Transverse colon (tissue), 4 donors: ENCODE results near the gene BMP6. TPM values are rescaled to one million over a fixed set of nuclear protein-coding genes. Genes with fewer than 3 reads are reported as not detected.
A peak's percentile ranks its signal among the peaks of the same experiment; 100 is the strongest.

Experiments
- DNase-seq: peaks from one replicate; pipeline ENCODE4 v3.0.0-alpha.2; 2019
- H3K27ac ChIP-seq, 4 donors: fragments of 200-600 bp; sonication (generic); 2 replicates each; pipeline ENCODE4 v1.5.1; 2016 to 2018; ENCODE audit warnings: inconsistent platforms in 4 of 4
- H3K27me3 ChIP-seq: fragments of 200-600 bp; sonication (generic); 2 replicates; pipeline ENCODE4 v1.5.1; 2017; ENCODE audit warnings: inconsistent platforms
- H3K36me3 ChIP-seq, 4 donors: fragments of 200-600 bp; sonication (generic); 2 replicates each; pipeline ENCODE4 v1.5.1; 2017 to 2019; ENCODE audit warnings: inconsistent platforms in 4 of 4
- H3K4me1 ChIP-seq, 4 donors: fragments of 200-600 bp; sonication (generic); 2 replicates each; pipeline ENCODE4 v1.5.1; 2017 to 2020; ENCODE audit warnings: inconsistent platforms in 4 of 4
- H3K4me3 ChIP-seq, 4 donors: fragments of 200-600 bp; sonication (generic); 1 replicate in 1 of 4; 2 replicates in 3 of 4; pipeline versions ENCODE4 v1.5.1 to v1.6.1; 2017 to 2019; ENCODE audit warnings: inconsistent platforms in 4 of 4
- H3K9me3 ChIP-seq, 2 donors: fragments of 200-600 bp; sonication (generic); 2 replicates each; pipeline ENCODE4 v1.5.1; 2017 to 2019; ENCODE audit warnings: inconsistent platforms in 2 of 2
- EP300 ChIP-seq: sonication (generic); formaldehyde crosslinking; IDR thresholded peaks from one replicate; pipeline ENCODE4 v1.6.1; 2017; ENCODE audit warnings: antibody characterized with exemption, low read depth
- POLR2A ChIP-seq: fragments of 450-650 bp; IDR thresholded peaks from one replicate; pipeline ENCODE4 v1.6.1; 2016; ENCODE audit warnings: antibody characterized with exemption, mild to moderate bottlenecking, moderate library complexity
- POLR2AphosphoS5 ChIP-seq, 3 donors: sonication (generic); formaldehyde crosslinking; IDR thresholded peaks; one replicate each; pipeline ENCODE4 v1.6.1; 2016; ENCODE audit warnings: antibody characterized with exemption in 3 of 3
- WGBS, 2 donors: methylation state at CpG; one replicate each; pipeline ENCODE4 v1.1.5; 2018; ENCODE audit warnings: low coverage in 1 of 2; 5-methylcytosine and 5-hydroxymethylcytosine counted together
- in situ Hi-C, 4 donors: fragments of 200-750 bp; cut with MboI; loops; one replicate each; pipeline versions ENCODE4 v1.15.0 to v1.15.1; 2017; ENCODE audit warnings: low sequenced_read_pairs in 3 of 4, low pct_ligation_motif_present in 1 of 4, low pct_unique_long_range_greater_than_20kb in 1 of 4
- intact Hi-C: fragments of 100-400 bp; cut with DNase I; formaldehyde crosslinking; loops from one replicate; pipeline ENCODE4 v1.15.1; 2023; ENCODE audit warnings: low total_unique reads
- total RNA-seq, 4 donors: library from RNA; depleted of rRNA; stranded (reverse); fragments of >200 nt; gene quantifications; one replicate each; pipeline ENCODE4 v1.1.0, GENCODE V29; 2016
- TF ChIP-seq, protein P1 (sequence below), 5 experiments: fragments of 200-600 bp in 3 of 5; fragments of 450-650 bp in 2 of 5; sonication (generic) in 3 of 5; IDR thresholded peaks; 1 replicate in 2 of 5; 2 replicates in 3 of 5; pipeline ENCODE4 v1.5.1; 2016 to 2017; ENCODE audit warnings: antibody characterized with exemption in 5 of 5, inconsistent platforms in 3 of 5, mild to moderate bottlenecking in 2 of 5, moderate library complexity in 1 of 5

BMP6 gene
- total RNA-seq, 4 donors from 2014 or later = 1.1 to 12.7 (median 6.7) TPM

DNA sequence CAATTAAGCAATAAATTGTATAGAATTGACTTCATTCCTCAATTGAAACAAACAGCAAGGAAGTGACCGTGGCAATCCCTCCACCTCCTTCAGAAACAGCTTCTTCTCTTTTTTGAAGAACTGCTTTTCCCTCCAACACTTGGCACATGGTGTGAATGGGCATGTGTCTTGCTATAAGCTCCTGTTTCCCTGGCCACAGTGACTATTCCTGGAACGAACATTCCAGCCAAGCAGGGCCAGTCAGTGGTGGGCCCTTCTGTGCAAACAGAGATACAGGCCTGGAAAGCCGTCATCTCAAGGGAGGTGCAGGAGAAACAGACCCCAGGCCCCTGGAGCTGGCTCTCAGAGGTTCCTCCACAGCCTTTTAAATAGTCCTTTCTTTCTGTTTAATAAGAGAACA, 177.8 kb downstream of the BMP6 start:
- Histone ChIP-seq H3K4me1 (peaks cover 0 to 10% (median 6%) of the 10 kb centered on the region in 4 donors), H3K36me3 (peaks cover 0 to 23% (median 8%) of the 10 kb centered on the region in 4 donors), H3K4me3 (no peak overlapping the region), H3K27ac (peak overlapping the region in 1 of 4 donors; percentile 38), H3K27me3 (no peaks in the 10 kb centered on the region), H3K9me3 (no peaks in the 10 kb centered on the region)
- 82 to 90% methylated on average over 3 of the region's 3 CpGs for WGBS, 2 donors
- DNase-seq = no peak
- intact Hi-C loops = no loop called here
- in situ Hi-C loops = no loop called here
- TF ChIP-seq, protein P1, sequence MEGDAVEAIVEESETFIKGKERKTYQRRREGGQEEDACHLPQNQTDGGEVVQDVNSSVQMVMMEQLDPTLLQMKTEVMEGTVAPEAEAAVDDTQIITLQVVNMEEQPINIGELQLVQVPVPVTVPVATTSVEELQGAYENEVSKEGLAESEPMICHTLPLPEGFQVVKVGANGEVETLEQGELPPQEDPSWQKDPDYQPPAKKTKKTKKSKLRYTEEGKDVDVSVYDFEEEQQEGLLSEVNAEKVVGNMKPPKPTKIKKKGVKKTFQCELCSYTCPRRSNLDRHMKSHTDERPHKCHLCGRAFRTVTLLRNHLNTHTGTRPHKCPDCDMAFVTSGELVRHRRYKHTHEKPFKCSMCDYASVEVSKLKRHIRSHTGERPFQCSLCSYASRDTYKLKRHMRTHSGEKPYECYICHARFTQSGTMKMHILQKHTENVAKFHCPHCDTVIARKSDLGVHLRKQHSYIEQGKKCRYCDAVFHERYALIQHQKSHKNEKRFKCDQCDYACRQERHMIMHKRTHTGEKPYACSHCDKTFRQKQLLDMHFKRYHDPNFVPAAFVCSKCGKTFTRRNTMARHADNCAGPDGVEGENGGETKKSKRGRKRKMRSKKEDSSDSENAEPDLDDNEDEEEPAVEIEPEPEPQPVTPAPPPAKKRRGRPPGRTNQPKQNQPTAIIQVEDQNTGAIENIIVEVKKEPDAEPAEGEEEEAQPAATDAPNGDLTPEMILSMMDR (IDR thresholded peaks at IDR 0.05) = no peak
- TF ChIP-seq POLR2AphosphoS5 (IDR thresholded peaks at IDR 0.05) (no peak), EP300 (no peak), POLR2A (no peak)

DNA sequence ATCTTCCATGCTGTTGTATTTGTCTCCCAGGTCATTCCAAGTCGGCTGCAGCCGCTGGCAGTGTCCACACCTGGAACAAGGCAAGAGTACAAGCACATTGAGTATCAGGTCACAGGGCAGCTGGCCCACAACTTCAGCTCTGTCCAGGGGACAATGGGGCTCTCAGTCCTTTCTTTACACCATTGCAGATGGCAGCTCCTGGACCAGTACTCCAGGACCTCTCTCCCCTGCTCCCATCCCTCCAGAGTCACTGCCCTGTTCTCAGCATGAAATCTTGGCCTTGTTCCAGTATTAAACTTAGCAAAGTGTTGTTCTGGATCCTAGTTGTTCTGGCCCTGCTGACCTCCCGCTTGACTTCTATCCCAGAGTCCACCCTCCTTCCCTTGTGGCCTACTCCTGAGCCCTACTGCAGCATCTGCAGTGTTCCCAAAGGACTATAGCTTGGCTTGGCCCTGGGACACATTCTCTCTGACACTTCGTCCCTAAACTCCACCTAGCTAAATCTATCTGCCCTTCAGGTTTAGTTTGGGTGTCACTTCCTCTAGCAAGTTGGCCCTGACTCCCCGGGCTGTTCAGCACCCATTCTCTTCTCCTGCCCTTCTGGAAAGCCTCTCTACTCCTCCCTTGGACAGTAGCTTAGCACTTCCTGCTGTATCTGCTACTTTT, 178.9 kb downstream of the BMP6 start:
- H3K9me3 ChIP-seq = no peaks in the 10 kb centered on the region
- peaks cover 0 to 23% (median 5%) of the 10 kb centered on the region in 4 donors for H3K36me3 ChIP-seq
- H3K4me1 ChIP-seq = peaks cover 6 to 20% (median 9%) of the 10 kb centered on the region in 4 donors
- H3K27me3 ChIP-seq = no peaks in the 10 kb centered on the region
- intact Hi-C loops (no loop called here), in situ Hi-C loops (no loop called here)
- peak overlapping the region in 2 of 4 donors; percentile 23 to 41 for H3K27ac ChIP-seq
- 89 to 94% methylated on average over 3 to 5 of the region's 5 CpGs for WGBS, 2 donors
- H3K4me3 ChIP-seq = no peak overlapping the region
- DNase-seq = no peak
- no peak for TF ChIP-seq POLR2AphosphoS5 (IDR thresholded peaks at IDR 0.05)
- no peak for TF ChIP-seq POLR2A
- no peak for TF ChIP-seq EP300
- TF ChIP-seq, protein P1 (IDR thresholded peaks at IDR 0.05) = no peak

DNA sequence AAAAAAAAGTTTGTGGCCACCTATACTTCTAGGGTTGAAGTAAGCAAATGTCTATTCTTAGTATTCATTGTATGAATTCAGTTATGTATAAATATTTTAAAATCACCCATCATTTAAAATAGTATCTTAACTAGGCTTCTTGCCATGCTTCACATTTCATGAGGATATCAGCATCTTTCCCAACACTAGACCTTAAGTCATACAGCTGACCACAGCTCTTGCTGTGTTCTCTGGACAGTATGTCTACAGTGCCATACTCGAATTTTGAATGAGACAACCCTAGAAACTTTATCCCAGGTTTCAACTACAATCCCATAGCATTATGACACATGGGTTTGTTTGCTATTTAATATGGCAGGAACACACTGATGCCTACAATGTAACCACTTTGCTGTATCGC, 179.5 kb downstream of the BMP6 start:
- no peak for TF ChIP-seq POLR2A
- no peak for TF ChIP-seq EP300
- TF ChIP-seq POLR2AphosphoS5 (IDR thresholded peaks at IDR 0.05) = no peak
- TF ChIP-seq, protein P1 (IDR thresholded peaks at IDR 0.05) = no peak
- Histone ChIP-seq H3K36me3 (peaks cover 0 to 23% (median 5%) of the 10 kb centered on the region in 4 donors), H3K4me3 (no peak overlapping the region), H3K27ac (peak overlapping the region in 1 of 4 donors; percentile 44), H3K9me3 (no peaks in the 10 kb centered on the region), H3K4me1 (peaks cover 6 to 20% (median 9%) of the 10 kb centered on the region in 4 donors), H3K27me3 (no peaks in the 10 kb centered on the region)
- DNase-seq = no peak
- in situ Hi-C loops (no loop called here), intact Hi-C loops (no loop called here)
- WGBS, 2 donors = 79 to 88% methylated on average over 2 of the region's 2 CpGs

DNA sequence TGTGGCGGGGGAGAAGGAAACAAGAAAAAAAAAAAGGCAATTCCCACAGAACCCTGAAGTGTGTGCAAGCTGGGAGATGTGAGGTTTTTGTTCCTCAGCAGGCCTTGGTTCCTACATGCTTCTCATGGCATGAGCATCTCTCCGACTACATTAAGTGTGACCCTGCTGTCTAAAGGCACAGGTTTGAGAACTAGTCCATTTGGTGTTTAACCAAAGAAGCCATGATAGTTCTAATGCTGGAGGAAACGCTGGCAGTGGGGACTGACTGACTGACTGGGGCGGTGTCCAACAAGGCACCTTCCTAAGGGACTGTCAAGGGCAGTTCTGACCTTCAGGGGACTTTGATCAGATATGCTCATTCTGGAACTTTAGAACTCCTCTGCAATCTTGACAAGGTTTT, 180.8 kb downstream of the BMP6 start:
- peak overlapping the region in 2 of 4 donors; percentile 44 to 50 for H3K27ac ChIP-seq
- no peaks in the 10 kb centered on the region for H3K27me3 ChIP-seq
- peaks cover 0 to 23% (median 5%) of the 10 kb centered on the region in 4 donors for H3K36me3 ChIP-seq
- no peak overlapping the region for H3K4me3 ChIP-seq
- DNase-seq = no peak
- WGBS, 2 donors = 83 to 100% methylated on average over 4 of the region's 4 CpGs
- no peaks in the 10 kb centered on the region for H3K9me3 ChIP-seq
- H3K4me1 ChIP-seq = peaks cover 9 to 18% (median 12%) of the 10 kb centered on the region in 4 donors
- in situ Hi-C loops = no loop called here
- intact Hi-C loops = no loop called here
- TF ChIP-seq, protein P1 (IDR thresholded peaks at IDR 0.05) = no peak
- TF ChIP-seq POLR2A (no peak), POLR2AphosphoS5 (IDR thresholded peaks at IDR 0.05) (no peak), EP300 (no peak)
